Hepatocyte (in vitro differentiated cells): Measurements from ENCODE around the gene SOSTDC1. TPM values are rescaled to one million over a fixed set of nuclear protein-coding genes. Genes with fewer than 3 reads are reported as not detected.

Experiments
- DNase-seq: peaks from one replicate; pipeline ENCODE4 v3.0.0-alpha.2; 2016; ENCODE audit warnings: low spot score
- H2AFZ ChIP-seq: fragments of 200-600 bp; sonication (generic); 2 replicates; pipeline ENCODE4 v1.6.0; 2016; ENCODE audit warnings: antibody characterized with exemption, mild to moderate bottlenecking
- H3K27ac ChIP-seq: fragments of 200-600 bp; sonication (generic); 2 replicates; pipeline ENCODE4 v1.5.1; 2016; ENCODE audit warnings: mild to moderate bottlenecking
- H3K27me3 ChIP-seq: fragments of 200-600 bp; sonication (generic); 2 replicates; pipeline ENCODE4 v1.6.1; 2016
- H3K36me3 ChIP-seq: fragments of 200-600 bp; sonication (generic); replicated peaks from 2 replicates; pipeline ENCODE4 v1.5.1; 2016; ENCODE audit warnings: low read depth; ENCODE audit not compliant: insufficient read depth
- H3K4me1 ChIP-seq: fragments of 200-600 bp; sonication (generic); 2 replicates; pipeline ENCODE4 v1.5.1; 2016; ENCODE audit warnings: mild to moderate bottlenecking, moderate library complexity; ENCODE audit not compliant: insufficient read depth
- H3K4me2 ChIP-seq: fragments of 200-600 bp; sonication (generic); 2 replicates; pipeline ENCODE4 v1.6.0; 2016
- H3K4me3 ChIP-seq: fragments of 200-600 bp; sonication (generic); 2 replicates; pipeline ENCODE4 v1.5.1; 2016; ENCODE audit warnings: mild to moderate bottlenecking
- H3K79me2 ChIP-seq: fragments of 200-600 bp; sonication (generic); 2 replicates; pipeline ENCODE4 v1.6.0; 2017; ENCODE audit warnings: mild to moderate bottlenecking
- H3K9me2 ChIP-seq: fragments of 200-600 bp; sonication (generic); replicated peaks from 2 replicates; pipeline ENCODE4 v1.6.0; 2017; ENCODE audit warnings: mild to moderate bottlenecking; ENCODE audit not compliant: insufficient read depth
- H3K9me3 ChIP-seq: fragments of 200-600 bp; sonication (generic); 2 replicates; pipeline ENCODE4 v1.5.1; 2016; ENCODE audit warnings: low read depth, mild to moderate bottlenecking
- H4K20me1 ChIP-seq: fragments of 200-600 bp; sonication (generic); 2 replicates; pipeline ENCODE4 v1.6.0; 2016; ENCODE audit warnings: mild to moderate bottlenecking; ENCODE audit not compliant: insufficient read depth, poor library complexity, severe bottlenecking
- EZH2 ChIP-seq: fragments of 200-600 bp; sonication (generic); IDR thresholded peaks from 2 replicates; pipeline ENCODE4 v1.6.1; 2016; ENCODE audit warnings: antibody characterized with exemption, mild to moderate bottlenecking, borderline replicate concordance
- EZH2phosphoT487 ChIP-seq: fragments of 200-600 bp; sonication (generic); IDR thresholded peaks from one replicate; pipeline ENCODE4 v1.6.1; 2018; ENCODE audit warnings: antibody characterized with exemption, mild to moderate bottlenecking, low read depth, moderate library complexity; ENCODE audit not compliant: unreplicated experiment, severe bottlenecking
- WGBS: methylation state at CpG from one replicate; pipeline ENCODE4 v1.1.6; 2016; ENCODE audit warnings: low lambda C conversion rate; ENCODE audit errors: missing lambda C conversion rate; 5-methylcytosine and 5-hydroxymethylcytosine counted together
- polyA plus RNA-seq: library from polyadenylated mRNA; unstranded; fragments of >200 nt; fragmentation: Nextera tagmentation; extraction: Ambion mirVana; gene quantifications from 2 replicates; pipeline ENCODE4 v1.2.1, GENCODE V29; 2016
- total RNA-seq: library from RNA; depleted of rRNA; stranded (reverse); fragments of >200 nt; gene quantifications from 2 replicates; pipeline ENCODE4 v1.2.3, GENCODE V29; 2014
- TF ChIP-seq, protein P1 (sequence below): fragments of 200-600 bp; sonication (generic); IDR thresholded peaks from 2 replicates; pipeline ENCODE4 v1.5.1; 2016; ENCODE audit warnings: antibody characterized with exemption, mild to moderate bottlenecking; ENCODE audit not compliant: poor library complexity

The SOSTDC1 gene
- total and polyA plus RNA-seq, 2 experiments from 2014 or later: 38.5 to 71.5 TPM

DNA sequence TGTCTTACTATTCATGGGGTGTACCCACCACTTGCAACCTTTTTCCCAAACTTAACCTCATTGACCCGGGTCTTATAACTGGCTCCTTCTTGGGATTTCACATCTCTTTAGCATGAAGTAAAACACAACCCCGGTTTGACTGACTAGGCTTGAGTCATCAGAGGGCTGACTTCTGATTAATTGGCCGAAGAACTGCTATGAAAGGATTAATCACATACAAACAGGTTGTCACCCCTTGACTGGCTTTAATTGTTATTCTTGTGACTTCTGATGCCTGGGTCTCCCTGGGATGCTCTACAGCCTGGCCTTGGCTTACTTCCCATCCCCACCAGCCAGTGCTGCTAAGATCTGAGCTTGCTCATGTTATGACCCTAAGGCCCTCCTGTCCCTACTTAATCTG is 35.4 kb downstream of the SOSTDC1 start:
- TF ChIP-seq, protein P1, sequence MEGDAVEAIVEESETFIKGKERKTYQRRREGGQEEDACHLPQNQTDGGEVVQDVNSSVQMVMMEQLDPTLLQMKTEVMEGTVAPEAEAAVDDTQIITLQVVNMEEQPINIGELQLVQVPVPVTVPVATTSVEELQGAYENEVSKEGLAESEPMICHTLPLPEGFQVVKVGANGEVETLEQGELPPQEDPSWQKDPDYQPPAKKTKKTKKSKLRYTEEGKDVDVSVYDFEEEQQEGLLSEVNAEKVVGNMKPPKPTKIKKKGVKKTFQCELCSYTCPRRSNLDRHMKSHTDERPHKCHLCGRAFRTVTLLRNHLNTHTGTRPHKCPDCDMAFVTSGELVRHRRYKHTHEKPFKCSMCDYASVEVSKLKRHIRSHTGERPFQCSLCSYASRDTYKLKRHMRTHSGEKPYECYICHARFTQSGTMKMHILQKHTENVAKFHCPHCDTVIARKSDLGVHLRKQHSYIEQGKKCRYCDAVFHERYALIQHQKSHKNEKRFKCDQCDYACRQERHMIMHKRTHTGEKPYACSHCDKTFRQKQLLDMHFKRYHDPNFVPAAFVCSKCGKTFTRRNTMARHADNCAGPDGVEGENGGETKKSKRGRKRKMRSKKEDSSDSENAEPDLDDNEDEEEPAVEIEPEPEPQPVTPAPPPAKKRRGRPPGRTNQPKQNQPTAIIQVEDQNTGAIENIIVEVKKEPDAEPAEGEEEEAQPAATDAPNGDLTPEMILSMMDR: no peak
- TF ChIP-seq EZH2 (no peak), EZH2phosphoT487 (no peak)

GRCh38 chr7:16428672-16429071 is 36.9 kb downstream of the SOSTDC1 start:
- no peak for DNase-seq
- no peak overlapping the region for H3K4me3 ChIP-seq
- no peaks in the 10 kb centered on the region for H3K36me3 ChIP-seq
- H3K27ac ChIP-seq: no peak overlapping the region
- H3K4me2 ChIP-seq: no peak overlapping the region
- no peaks in the 10 kb centered on the region for H3K4me1 ChIP-seq
- 48% methylated on average over 2 of the region's 2 CpGs for WGBS
- H4K20me1 ChIP-seq: no peaks in the 10 kb centered on the region
- no peaks in the 10 kb centered on the region for H3K79me2 ChIP-seq
- no peak overlapping the region for H2AFZ ChIP-seq
- TF ChIP-seq, protein P1: no peak
- TF ChIP-seq EZH2phosphoT487: no peak
- TF ChIP-seq EZH2: no peak
- no peaks in the 10 kb centered on the region for H3K9me3 ChIP-seq
- H3K27me3 ChIP-seq: no peaks in the 10 kb centered on the region
- H3K9me2 ChIP-seq: no peaks in the 10 kb centered on the region

More for the DNA sequence above, 35.4 kb downstream of the SOSTDC1 start:
- H3K9me2 ChIP-seq: no peaks in the 10 kb centered on the region
- no peak overlapping the region for H2AFZ ChIP-seq
- DNase-seq: no peak
- H3K4me3 ChIP-seq: no peak overlapping the region
- no peaks in the 10 kb centered on the region for H3K4me1 ChIP-seq
- no peak overlapping the region for H3K4me2 ChIP-seq
- no peaks in the 10 kb centered on the region for H3K27me3 ChIP-seq
- H3K9me3 ChIP-seq: no peaks in the 10 kb centered on the region
- H4K20me1 ChIP-seq: no peaks in the 10 kb centered on the region
- H3K79me2 ChIP-seq: no peaks in the 10 kb centered on the region
- WGBS: 92% methylated on average over 3 of the region's 3 CpGs
- no peak overlapping the region for H3K27ac ChIP-seq
- no peaks in the 10 kb centered on the region for H3K36me3 ChIP-seq

DNA sequence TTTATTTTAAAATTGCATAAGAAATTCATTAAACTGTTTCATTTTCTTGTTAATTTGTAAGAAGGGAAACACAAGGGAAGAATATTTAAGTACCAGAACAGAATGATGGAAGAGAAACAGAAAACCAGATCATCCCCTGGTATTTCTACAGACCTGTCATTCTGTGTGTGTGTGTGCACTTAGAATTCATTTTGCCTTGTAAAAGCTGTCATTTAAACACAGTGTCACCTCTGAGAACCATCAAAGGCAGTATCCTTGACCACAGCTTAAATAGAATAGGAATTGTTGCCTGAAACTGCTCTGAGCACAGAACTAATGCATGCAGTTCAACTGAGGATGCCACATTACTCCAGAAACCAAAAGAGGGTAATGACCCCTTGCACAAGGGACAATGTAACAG is 37.4 kb downstream of the SOSTDC1 start:
- Histone ChIP-seq H2AFZ (no peak overlapping the region), H3K9me2 (no peaks in the 10 kb centered on the region), H4K20me1 (no peaks in the 10 kb centered on the region), H3K4me1 (no peaks in the 10 kb centered on the region), H3K27ac (no peak overlapping the region), H3K4me3 (no peak overlapping the region), H3K79me2 (no peaks in the 10 kb centered on the region), H3K4me2 (no peak overlapping the region), H3K27me3 (no peaks in the 10 kb centered on the region), H3K36me3 (no peaks in the 10 kb centered on the region), H3K9me3 (no peaks in the 10 kb centered on the region)
- no peak for DNase-seq
- no peak for TF ChIP-seq EZH2
- TF ChIP-seq EZH2phosphoT487: no peak
- TF ChIP-seq, protein P1: no peak

DNA sequence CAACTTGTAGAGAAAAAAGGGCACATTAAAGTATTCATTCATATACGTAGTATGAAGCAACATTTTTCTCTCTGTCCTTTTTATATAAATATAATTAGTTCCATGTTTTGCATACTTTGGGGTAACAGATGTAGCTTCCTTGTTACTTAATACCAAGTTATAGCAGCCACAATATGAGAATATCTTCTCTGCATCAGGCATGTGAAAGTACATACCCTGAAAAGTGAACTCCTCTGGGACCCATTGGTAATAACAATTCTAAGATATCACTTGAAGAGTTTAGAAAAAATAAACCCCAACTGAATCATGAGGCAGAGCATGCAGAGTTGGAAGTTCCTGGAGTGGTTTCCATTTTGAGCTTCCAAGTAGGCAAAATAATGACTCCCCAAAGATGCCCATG is 41.8 kb downstream of the SOSTDC1 start:
- Histone ChIP-seq H3K4me2 (no peak overlapping the region), H3K4me3 (no peak overlapping the region), H3K9me3 (no peaks in the 10 kb centered on the region), H4K20me1 (no peaks in the 10 kb centered on the region), H3K9me2 (no peaks in the 10 kb centered on the region), H3K36me3 (no peaks in the 10 kb centered on the region), H3K27me3 (no peaks in the 10 kb centered on the region), H2AFZ (no peak overlapping the region), H3K79me2 (peaks cover 6% of the 10 kb centered on the region), H3K27ac (no peak overlapping the region), H3K4me1 (peaks cover 11% of the 10 kb centered on the region)
- TF ChIP-seq EZH2phosphoT487 (no peak), EZH2 (no peak)
- TF ChIP-seq, protein P1: no peak
- no peak for DNase-seq
- WGBS: 46% methylated on average over 1 of the region's 1 CpG
